GM18520 (cell line): ENCODE data around the gene FAM124A.
"Not testable (repeated sequence)": the region's sequence is repeated elsewhere in the genome, so short reads cannot be mapped to it uniquely, and the experiment has no call there.

Source experiments
- ATAC-seq: cut with Tn5 transposase; IDR thresholded peaks from one replicate; pipeline ENCODE4 v1.9.1; 2021; ENCODE audit not compliant: unreplicated experiment

The FAM124A gene

DNA sequence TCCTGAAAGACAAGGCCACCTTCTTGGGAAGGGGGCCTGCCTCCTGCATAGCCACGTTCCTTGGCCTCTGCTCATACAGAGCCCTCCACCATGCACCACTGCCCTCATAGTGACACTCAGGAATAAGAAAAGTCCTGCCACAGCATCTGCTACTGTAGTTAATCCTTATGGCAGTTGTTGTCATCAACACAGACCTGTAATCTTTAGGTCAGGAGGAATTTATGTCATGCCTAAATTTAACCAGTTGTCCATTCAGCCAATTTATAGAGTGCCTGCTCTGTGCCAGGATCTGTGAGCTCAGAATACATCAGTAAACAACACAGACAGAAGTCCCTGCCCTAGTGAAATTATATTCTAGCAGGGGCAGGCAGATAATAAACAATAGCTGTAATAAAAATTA lies 44.4 kb downstream of the FAM124A start:
- no peak for ATAC-seq

DNA sequence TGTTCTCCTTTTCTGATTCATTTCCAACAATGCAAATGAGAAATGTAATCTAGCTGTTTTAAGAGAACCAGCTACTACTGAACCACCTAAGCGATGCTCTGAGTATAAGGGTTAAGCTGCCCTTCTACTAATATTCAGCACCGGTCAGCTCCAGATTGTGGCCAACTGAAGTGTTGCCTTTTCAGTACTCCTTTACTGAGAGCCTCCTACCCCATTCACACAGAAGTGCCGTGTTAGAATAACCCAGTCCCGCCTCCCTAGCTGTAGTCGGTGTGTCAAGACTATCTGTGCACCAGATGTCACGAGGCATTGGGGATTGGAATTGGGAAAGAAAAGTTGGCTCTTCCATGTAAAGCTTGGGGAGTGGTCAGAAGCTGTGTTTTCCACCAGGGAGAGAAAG lies 45.4 kb downstream of the FAM124A start:
- no peak for ATAC-seq

DNA sequence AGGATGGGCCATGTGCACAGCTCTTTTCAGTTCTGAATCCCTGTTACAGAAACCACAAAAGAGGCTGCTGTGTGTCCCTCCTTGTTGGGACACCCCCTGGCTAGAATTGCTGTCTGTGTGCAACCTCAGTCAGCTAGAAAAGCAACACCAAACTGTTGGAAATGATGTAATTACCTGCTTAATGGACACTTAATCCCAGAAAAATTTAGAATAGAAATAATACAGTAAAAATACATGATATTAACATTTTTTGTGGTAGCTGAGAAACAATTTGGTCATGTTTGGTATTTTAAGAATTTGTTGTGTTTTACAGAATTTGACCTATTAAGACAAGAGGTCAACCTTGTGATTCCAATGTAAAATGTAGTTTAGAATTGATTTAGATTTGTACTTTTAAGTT lies 46.8 kb downstream of the FAM124A start:
- ATAC-seq, result no peak

DNA sequence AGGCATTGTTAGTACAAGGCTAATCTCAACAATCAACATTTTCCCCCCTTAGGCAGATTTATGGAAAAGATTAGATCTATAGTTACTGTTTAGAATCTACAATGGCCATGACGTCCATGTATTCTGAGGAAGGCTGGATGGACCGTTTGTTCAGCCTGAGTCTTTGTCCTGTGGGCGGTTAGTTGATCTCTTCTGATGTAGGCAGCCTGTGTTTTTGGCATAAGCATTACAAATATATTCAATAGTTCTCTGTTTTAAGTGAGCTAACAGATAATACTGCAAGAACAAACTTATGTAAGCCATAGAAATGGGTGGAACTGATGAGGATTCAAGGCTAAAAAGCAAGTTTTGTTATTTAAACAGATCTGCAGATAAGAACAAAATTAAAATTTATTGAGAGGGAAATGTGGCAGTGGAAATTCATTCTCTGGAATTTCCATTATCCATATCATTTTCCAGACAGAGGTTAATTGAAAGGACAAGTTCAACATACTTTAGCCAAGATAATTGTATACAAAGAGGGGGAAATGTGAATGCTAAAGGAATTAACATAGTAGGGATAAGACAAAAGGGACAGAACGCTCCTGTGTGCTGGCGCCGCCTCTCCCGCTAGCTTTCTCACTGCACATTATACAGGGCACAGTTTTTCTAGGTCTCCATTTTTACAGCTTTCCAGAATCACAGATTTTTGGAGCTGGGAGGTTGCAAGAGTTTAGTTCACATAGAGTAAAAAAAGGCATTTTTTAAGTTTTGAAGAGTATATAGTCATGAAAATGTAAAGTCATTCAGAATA lies 48.6 kb downstream of the FAM124A start:
- no peak for ATAC-seq

DNA sequence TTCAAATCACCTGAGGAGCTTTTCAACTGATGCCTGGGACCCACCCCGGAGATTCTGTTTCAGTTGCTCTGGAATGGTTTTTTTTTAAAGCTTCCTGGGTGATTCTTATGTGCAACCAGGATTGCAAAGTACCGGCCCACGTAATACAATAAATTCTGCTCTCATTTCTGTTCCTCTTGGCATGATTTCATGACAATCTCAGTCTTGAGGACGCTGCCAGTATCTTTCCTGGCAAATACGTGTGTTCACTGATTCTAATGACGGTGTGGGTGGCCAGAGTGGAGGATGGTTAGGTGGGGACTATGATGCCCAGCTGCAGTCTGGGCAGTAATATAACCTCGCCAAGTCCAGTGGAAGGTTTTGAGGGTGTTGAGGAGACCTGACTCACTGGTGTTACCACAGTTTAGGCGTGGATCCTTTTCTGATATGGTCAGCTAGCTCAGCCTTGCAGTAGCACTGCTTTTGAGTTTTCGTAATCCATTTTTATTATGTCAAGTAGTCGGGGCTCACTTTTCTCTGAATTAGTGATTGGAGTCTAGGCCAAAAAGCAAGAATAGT lies 49.4 kb downstream of the FAM124A start:
- ATAC-seq, result no peak

DNA sequence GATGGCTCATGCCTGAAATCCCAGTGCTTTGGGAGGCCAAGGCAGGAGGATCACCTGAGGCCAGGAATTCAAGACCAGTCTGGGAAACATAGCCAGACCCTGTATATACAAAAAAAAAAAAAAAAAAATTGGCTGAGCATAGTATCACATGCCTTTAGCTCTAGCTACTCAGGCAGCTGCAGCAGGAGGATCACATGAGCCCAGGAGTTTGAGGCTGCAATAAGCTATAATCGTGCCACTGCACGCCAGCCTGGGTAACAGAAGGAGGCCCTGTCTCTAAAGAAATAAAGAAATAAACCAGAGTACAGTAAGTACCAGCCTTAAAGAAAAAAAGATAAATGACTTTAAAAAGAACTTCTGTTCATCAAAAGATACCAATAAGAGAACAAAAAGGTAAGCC lies 52.9 kb downstream of the FAM124A start:
- ATAC-seq, result no peak

DNA sequence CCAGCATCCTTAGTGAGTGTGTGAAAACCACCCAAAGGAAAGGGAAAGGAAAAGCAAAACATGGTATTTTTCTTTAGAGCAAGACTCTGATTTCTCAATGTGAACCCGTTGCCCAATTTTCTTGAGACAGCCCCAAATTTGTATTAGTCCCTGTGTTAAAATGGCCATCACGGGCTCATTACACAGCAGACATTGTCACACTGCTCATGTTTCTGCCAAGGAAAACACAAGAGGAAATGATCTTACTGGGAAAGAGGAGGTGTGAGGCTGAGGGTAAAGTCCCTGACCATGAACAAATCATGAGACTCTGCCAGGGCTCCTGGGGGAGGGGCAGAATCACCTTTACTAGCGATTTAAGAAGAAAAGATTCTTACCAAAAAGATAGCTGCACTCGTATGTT lies 54.4 kb downstream of the FAM124A start:
- ATAC-seq, result no peak

DNA sequence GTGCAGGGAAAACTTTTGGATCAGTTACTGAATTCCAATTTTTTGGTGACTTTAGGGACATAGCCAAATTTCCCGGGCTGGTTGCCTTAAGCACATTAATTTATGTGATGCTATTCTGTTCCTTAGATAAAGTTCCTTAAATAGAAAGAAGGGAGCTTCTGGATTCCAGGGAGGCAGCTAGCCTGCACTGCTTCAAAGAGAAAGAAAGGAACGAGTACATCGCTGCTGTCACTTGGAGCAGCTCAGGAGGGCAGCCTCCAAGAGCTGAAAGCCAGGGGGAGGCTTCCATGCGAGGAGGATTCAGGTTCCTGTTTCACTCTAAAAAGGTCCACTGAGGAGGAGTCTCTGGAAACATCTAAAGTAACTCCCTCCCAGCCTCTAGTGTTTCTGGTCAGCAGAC lies 55.7 kb downstream of the FAM124A start:
- no peak for ATAC-seq

DNA sequence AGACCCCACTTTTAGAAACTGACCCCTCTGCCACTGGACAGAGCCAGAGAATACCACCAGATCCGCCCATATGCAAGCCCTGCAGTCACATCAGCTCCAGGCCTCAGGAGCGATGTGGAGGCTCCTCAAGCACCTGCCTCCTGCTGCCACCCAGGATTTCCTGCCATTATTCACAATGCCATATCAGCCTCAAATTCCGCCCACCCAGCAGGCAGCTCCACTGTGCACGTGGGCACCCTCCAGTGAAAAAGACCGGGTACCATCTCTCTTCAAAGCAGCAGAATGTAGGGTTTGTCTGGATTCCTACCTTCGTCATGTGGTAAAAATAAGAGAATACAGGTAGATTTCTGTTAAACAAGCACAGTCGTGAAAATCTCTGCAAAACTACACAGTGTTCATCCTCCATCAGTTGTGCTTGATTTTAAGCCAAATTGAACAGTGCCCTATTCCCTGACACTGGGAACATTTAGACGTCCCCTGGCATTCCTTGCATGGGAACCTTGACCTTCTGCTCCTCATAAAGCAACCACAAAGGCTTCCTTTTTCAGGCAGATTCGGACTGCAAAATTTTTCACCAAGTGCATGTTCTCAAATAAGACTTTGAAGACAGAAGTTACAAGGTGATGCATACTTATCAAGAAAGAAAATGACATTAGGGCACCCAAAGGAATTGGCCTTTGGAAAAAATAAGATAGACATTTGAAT lies 56.4 kb downstream of the FAM124A start:
- ATAC-seq, result no peak

DNA sequence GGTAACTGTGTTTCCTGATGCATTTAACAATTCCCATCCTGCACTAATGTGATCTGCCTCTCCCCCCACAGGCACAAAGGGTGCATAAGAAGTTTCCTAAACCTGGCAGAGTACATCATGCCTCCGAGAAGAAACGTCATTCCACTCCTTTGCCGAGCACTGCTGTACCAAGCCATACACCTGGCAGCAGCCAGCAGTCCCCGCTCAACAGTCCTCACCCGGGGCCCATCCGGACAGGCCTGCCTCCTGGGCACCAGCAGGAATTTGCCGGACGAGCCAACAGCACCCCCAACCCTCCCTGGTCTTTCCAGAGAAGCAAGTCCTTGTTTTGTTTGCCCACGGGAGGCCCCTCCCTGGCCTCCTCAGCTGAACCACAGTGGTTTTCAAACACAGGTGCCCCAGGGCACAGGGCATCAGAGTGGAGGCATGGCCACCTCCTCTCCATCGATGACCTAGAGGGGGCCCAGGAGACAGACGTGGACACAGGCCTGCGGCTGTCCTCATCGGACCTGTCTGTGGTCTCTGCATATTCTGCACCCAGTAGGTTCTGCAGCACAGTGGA lies 58.3 kb downstream of the FAM124A start:
- ATAC-seq, result no peak

DNA sequence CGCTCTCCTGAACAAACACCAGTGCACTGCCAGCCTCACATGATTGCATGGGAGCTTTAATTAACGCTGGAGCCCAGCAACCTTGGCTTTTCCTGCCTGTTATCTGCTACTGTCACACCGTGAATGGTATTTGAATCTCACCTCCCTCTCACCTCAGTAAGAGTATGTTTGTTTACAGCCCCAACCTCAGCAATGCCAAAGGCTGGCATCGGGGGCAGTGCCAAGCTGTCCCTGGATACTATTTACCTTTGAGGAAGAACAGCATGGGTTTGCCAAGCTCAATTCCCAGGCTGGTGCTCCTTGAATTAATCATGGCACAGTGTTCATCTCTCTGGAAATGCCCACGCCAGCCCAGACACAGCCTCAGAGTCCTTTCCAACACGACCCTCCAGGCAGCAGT lies 60.1 kb downstream of the FAM124A start:
- no peak for ATAC-seq

DNA sequence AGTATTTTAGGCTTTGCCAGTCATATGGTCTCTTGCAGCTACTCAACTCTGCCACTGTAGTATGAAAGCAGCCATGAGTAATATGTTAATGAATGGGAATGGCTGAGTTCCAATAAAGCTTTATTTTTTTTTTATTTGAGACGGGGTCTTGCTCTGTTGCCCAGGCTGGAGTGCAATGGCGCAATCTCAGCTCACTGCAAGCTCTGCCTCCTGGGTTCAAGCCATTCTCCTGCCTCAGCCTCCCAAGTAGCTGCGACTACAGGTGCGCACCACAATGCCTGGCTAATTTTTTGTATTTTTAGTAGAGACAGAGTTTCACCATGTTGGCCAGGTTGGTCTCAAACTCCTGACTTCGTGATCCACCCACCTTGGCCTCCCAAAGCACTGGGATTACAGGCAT lies 60.7 kb downstream of the FAM124A start:
- ATAC-seq, result not testable (repeated sequence)

DNA sequence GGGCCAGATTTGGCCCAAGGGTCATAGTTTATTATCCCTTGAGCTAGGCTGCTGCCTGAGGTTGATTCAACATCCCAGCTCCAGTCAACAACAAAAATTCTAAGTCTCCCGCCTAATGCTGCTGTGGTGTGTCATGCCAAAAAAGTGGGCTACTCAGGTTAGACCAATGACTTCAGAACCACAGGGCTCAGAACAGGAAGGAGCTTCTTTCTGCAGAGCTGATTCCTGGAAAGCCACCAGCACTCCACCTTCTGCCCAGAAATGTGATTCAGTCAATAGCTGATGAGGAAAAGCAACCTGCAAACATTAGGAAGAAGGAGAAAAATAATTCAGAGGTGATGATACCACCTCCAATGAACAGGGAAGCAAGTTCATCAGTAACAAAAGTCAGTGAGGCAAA lies 61.2 kb downstream of the FAM124A start:
- ATAC-seq, result no peak

DNA sequence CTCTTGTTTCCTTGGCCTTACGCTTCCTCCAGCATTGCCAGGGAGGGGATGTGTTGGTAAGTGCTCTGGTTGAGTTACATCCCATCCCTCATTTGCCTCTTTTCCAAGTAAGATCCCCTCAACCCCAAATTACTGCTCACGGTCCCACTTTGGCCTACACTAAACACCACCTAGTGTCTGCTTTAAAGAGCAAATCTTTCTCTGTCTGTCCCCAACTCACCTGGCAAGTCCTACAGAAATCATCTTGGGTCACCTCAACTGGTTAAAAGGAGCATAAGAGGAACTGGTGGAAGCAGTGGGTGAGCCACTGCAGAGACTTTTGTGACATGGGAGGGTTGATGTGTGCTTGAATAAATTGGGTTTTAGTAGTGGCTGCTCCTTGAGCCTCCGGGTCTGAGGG lies 62.1 kb downstream of the FAM124A start:
- no peak for ATAC-seq

DNA sequence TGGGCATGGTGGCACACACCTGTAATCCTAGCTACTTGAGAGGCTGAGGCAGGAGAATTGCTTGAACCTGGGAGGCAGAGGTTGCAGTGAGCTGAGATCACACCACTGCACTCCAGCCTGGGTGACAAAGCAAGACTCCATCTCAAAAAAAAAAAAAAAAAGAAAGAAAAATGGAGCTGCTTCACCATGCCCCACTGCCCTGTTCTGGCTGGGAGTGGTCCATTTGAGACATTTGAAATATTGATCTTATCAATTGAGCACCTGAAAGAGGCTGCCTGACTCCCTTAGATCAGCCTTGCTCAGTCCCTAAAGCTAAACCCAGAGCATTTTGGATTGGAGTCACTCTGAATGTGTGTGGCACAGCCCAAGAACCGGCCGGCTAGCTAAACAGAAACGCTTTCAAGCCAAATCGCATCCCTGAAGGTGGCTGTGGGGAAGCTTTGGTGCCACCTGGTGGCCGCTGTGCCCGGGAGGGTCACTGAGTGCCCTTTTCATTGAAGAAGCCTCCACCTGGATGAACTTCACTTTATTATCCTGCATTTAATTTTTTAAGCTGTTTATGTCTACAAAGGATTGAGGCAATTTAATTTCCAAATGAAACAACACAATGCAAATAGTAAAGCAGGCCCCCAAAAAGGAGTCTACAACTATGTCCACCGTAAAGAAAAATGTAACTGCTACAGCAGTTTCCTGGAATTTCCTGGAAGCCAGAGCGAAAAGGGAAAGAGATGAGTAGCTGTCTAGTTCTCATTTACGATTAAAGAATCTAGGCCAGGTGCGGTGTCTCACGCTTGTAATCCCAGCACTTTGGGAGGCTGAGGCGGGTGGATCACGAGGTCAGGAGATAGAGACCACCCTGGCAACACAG lies 64.2 kb downstream of the FAM124A start:
- peak; percentile 68 for ATAC-seq

DNA sequence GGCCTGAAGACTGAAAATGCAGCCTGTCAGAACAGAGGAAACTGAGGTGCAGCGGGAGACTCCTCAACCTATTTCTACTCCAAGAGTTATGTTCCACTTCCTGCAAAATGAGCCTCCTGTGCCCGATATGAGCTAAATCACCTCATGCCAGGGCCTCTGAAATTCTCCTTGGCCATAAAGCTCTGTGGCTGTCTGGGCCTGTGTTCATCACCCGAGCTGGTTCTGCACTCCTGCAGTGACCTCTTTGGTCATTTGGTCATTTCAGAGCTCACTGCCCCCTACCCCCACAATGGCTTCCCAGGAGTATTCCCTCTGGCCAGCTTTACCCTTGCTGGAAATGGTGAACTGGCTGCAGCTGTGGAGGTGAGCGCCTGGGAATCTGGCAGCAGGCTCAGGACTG lies 65.6 kb downstream of the FAM124A start:
- no peak for ATAC-seq

DNA sequence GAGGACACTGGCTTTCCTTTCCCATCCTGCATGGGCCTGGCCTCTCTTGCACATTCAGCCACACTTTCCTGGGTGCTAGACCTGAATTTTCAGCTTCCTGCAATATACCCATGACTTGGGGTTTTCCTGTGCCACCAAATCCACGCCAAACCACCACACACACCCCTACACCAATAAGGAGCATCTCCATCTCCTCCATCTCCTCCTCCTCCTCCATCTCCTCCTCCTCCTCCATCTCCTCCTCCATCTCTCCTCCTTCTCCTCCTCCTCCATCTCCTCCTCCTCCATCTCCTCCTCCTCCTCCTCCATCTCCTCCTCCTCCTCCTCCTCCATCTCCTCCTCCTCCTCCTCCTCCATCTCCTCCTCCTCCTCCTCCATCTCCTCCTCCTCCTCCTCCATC lies 66.1 kb downstream of the FAM124A start:
- ATAC-seq, result not testable (repeated sequence)

DNA sequence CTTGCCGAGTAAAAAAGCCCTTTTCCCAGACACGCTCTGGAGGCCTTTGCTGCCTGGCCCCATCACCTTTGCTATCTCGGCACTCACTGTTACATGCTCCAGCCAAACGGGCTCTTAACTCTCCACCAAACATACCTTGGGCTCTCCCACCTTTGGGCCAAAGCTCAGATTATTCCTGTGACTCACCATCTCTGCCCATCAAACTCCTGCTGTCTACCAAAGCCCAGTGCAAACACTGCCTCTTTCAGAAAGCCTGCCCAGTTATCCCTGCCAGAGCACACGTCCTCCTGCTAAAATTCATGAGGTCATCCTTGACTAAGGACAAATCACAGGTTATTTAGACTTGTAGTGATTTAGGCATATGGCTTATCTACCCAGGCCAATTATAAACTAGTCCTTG lies 69.1 kb downstream of the FAM124A start:
- no peak for ATAC-seq

DNA sequence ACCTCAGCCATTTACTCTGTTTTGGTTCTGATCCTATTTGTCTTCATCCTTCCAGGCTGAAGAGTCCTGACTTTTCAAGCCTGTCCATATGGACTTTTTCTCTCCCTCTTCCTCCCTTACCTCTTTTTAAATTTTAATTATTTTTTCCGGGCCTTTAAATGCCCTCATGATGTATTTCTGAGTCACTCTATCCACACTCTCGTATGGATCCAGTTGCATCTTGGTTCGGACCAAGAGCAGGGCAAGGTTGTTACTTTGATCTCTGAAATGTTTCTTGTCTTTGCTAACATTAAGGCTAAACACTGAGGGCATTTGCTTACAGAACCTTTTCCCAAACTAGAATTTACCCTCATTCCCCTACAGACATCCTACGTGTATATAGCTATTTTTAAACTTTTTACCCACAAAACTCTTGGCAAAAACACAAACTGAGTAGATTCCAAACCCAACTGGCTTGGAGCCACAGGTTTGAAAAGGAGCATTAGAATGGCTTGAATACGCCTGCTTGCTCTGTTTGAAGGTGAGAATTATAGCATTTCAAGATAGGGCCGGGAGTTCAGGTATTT lies 69.9 kb downstream of the FAM124A start:
- no peak for ATAC-seq

DNA sequence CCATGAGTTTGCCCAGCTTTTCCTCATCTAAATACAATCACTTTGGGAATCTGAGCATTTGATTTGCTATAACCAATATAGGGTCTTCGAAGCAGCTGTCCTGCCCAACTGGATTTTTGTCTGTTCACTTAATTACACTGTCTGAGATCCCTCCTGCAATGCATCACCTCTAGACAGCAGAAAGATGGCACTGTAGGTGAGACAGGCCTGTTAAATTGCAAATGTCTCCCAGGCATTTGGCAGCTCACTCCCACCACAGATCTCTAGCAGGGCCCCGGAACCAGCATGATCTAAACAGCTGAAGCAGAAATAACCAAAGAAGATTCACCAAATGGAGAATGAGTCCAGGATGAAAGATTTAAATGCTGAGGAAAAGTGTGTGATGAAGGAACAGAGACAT lies 75.4 kb downstream of the FAM124A start:
- no peak for ATAC-seq

DNA sequence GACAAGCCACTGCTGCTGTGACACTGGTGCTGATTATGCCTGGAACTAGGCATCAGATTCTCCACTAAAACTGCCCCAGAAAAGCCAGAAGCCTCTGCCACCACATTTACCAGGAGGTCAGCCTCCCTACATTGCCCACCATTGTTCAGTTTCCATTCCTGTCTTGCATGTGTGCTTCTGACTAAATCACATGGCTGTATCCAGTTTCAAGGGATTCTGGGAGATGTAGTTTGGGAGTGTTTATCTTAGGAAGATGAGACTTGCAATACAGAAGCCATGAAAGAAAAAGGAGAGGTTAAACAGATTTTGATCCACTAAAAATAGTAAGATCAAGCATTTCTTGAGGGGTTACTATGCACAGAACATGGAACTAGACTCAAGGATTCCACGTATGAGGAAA lies 76.6 kb downstream of the FAM124A start:
- ATAC-seq, result no peak
